SU-DHL-6 (cell line): Measurements from ENCODE around the gene ADGRG7.

ENCODE experiments used
- H2AFZ ChIP-seq: fragments of 200-600 bp; sonication (generic); 2 replicates; pipeline ENCODE4 v1.6.1; 2014; ENCODE audit warnings: low read depth, mild to moderate bottlenecking, moderate library complexity, mixed read lengths, antibody characterized with exemption, low read length; ENCODE audit not compliant: severe bottlenecking
- H3F3A ChIP-seq: fragments of 200-600 bp; shearing (Covaris generic); 2 replicates; pipeline ENCODE4 v1.6.0; 2016; ENCODE audit warnings: antibody characterized with exemption, mild to moderate bottlenecking; ENCODE audit not compliant: insufficient read depth
- H3K27ac ChIP-seq: fragments of 200-600 bp; sonication (generic); 2 replicates; pipeline ENCODE4 v1.5.1; 2016; ENCODE audit warnings: low read depth, mild to moderate bottlenecking, low read length, moderate library complexity, mixed read lengths
- H3K27me3 ChIP-seq: fragments of 200-600 bp; sonication (generic), shearing (Covaris generic); 2 replicates; pipeline ENCODE4 v1.6.0; 2014; ENCODE audit warnings: mild to moderate bottlenecking, low read length
- H3K36me3 ChIP-seq: fragments of 200-600 bp; sonication (generic); 2 replicates; pipeline ENCODE4 v1.6.1; 2014; ENCODE audit warnings: mild to moderate bottlenecking, low read length, mixed read lengths
- H3K4me2 ChIP-seq: fragments of 300-600, 200-600 bp; shearing (Covaris generic), sonication (generic); 2 replicates; pipeline ENCODE4 v1.6.0; 2014; ENCODE audit warnings: low read length, low read depth, mild to moderate bottlenecking; ENCODE audit not compliant: poor library complexity, severe bottlenecking
- H3K4me3 ChIP-seq: fragments of 200-600 bp; sonication (generic); 2 replicates; pipeline ENCODE4 v1.5.1; 2014; ENCODE audit warnings: antibody characterized with exemption, low read length, mild to moderate bottlenecking, mixed read lengths; ENCODE audit not compliant: insufficient read depth, poor library complexity, severe bottlenecking
- H3K79me2 ChIP-seq: fragments of 200-600 bp; sonication (generic); 2 replicates; pipeline ENCODE4 v1.6.1; 2014; ENCODE audit warnings: mild to moderate bottlenecking, low read length, moderate library complexity; ENCODE audit not compliant: insufficient read depth
- H3K9ac ChIP-seq: fragments of 200-600 bp; sonication (generic); 2 replicates; pipeline ENCODE4 v1.7.0; 2014; ENCODE audit warnings: mild to moderate bottlenecking, low read length
- H3K9me2 ChIP-seq: fragments of 200-600 bp; sonication (generic); replicated peaks from 2 replicates; pipeline ENCODE4 v1.6.1; 2014; ENCODE audit warnings: low read length; ENCODE audit not compliant: insufficient read depth
- H3K9me3 ChIP-seq: fragments of 200-600 bp; sonication (generic); 2 replicates; pipeline ENCODE4 v1.6.1; 2014; ENCODE audit warnings: low read length, mixed read lengths; ENCODE audit not compliant: insufficient read depth
- H4K20me1 ChIP-seq: fragments of 200-600 bp; sonication (generic); 2 replicates; pipeline ENCODE4 v1.6.1; 2014; ENCODE audit warnings: low read depth, mild to moderate bottlenecking, antibody characterized with exemption, low read length, moderate library complexity, mixed read lengths
- EZH2phosphoT487 ChIP-seq: fragments of 200-600 bp; sonication (generic), shearing (Covaris generic); conservative IDR thresholded peaks from 2 replicates; pipeline ENCODE4 v1.6.1; 2018; ENCODE audit warnings: mild to moderate bottlenecking, antibody characterized with exemption, low read length, moderate library complexity, mixed read lengths
- TF ChIP-seq, protein P1 (sequence below): fragments of 200-600 bp; sonication (generic); IDR thresholded peaks from one replicate; pipeline ENCODE4 v1.5.1; 2017; ENCODE audit warnings: antibody characterized with exemption, mild to moderate bottlenecking, low read length, moderate library complexity; ENCODE audit not compliant: insufficient read depth, poor library complexity, severe bottlenecking

ADGRG7 gene

DNA sequence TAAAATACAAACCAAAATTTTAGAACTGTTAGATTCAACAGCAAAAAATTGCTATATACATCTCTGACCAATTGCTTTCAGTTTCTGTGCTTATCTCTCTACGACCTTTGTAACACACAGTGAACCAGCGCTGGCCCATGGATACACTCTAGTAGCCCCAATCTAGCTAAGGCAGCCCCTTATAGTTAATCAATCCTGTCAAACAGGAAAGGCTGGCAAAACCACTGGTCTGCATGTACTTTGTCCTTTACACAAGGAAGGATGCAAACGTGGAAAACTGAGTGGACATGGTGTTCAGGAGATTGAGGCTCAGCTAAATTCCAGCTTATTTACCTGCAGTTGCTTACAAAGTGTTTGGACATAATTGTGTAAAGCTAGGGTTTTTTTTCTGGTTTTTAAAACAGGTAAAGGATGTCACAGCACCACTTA lies 25.9 kb downstream of the ADGRG7 start:
- no peaks in the 10 kb centered on the region for H3K9me2 ChIP-seq
- no peaks in the 10 kb centered on the region for H3K36me3 ChIP-seq
- no peaks in the 10 kb centered on the region for H4K20me1 ChIP-seq
- H3K4me2 ChIP-seq: no peak overlapping the region
- no peak overlapping the region for H3K4me3 ChIP-seq
- TF ChIP-seq, protein P1, sequence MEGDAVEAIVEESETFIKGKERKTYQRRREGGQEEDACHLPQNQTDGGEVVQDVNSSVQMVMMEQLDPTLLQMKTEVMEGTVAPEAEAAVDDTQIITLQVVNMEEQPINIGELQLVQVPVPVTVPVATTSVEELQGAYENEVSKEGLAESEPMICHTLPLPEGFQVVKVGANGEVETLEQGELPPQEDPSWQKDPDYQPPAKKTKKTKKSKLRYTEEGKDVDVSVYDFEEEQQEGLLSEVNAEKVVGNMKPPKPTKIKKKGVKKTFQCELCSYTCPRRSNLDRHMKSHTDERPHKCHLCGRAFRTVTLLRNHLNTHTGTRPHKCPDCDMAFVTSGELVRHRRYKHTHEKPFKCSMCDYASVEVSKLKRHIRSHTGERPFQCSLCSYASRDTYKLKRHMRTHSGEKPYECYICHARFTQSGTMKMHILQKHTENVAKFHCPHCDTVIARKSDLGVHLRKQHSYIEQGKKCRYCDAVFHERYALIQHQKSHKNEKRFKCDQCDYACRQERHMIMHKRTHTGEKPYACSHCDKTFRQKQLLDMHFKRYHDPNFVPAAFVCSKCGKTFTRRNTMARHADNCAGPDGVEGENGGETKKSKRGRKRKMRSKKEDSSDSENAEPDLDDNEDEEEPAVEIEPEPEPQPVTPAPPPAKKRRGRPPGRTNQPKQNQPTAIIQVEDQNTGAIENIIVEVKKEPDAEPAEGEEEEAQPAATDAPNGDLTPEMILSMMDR: no peak
- no peak for TF ChIP-seq EZH2phosphoT487
- no peaks in the 10 kb centered on the region for H3K9me3 ChIP-seq
- H3K9ac ChIP-seq: no peak overlapping the region
- no peaks in the 10 kb centered on the region for H3K27me3 ChIP-seq
- H3K79me2 ChIP-seq: no peaks in the 10 kb centered on the region
- no peak overlapping the region for H2AFZ ChIP-seq
- no peaks in the 10 kb centered on the region for H3F3A ChIP-seq
- no peak overlapping the region for H3K27ac ChIP-seq

DNA sequence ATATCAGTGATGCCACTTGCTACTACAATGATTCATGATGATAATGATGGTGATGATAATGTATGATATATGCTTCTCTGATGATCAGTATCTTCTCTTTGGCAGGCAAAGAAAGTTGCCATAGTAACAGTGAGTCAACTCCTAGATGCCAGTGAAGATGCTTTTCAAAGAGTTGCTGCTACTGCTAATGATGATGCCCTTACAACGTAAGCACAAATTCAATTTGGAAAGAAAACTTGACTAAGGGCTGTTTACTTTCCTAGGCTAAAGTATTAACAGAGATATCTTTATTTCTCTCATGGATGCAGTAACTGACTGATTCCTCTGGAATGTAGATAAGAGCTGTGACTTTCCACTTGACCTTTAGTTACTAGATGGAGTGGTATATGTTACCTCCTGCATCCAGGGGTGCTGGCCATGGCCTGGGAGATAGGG lies 27.8 kb downstream of the ADGRG7 start:
- Histone ChIP-seq H3K27ac (no peak overlapping the region), H3K9me3 (no peaks in the 10 kb centered on the region), H3K9me2 (no peaks in the 10 kb centered on the region), H3F3A (no peaks in the 10 kb centered on the region), H2AFZ (no peak overlapping the region), H4K20me1 (no peaks in the 10 kb centered on the region), H3K36me3 (no peaks in the 10 kb centered on the region), H3K9ac (no peak overlapping the region), H3K79me2 (no peaks in the 10 kb centered on the region), H3K27me3 (no peaks in the 10 kb centered on the region), H3K4me3 (no peak overlapping the region), H3K4me2 (no peak overlapping the region)
- TF ChIP-seq, protein P1: no peak
- no peak for TF ChIP-seq EZH2phosphoT487

DNA sequence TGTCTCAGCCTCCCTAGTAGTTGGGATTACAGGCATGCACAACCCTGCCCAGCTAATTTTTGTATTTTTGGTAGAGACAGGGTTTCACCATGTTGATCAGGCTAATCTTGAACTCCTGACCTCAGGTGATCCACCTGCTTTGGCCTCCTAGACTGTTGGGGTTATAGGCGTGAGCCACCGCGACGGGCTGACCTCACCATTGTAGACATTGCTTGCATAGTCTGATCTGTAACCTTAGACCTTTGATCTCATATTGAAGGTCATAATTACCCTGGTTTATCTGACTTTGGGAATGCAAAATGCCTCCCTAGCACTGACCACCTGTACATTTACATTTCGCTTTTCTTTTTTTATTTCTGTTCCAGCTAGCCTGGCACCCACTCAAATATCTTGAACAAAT lies 31.2 kb downstream of the ADGRG7 start:
- no peak overlapping the region for H3K27ac ChIP-seq
- no peak overlapping the region for H3K4me2 ChIP-seq
- no peak overlapping the region for H2AFZ ChIP-seq

More for the DNA sequence above, 31.2 kb downstream of the ADGRG7 start:
- Histone ChIP-seq H3K9me3 (no peaks in the 10 kb centered on the region), H3K79me2 (no peaks in the 10 kb centered on the region), H4K20me1 (no peaks in the 10 kb centered on the region), H3K27me3 (no peaks in the 10 kb centered on the region), H3F3A (no peaks in the 10 kb centered on the region), H3K4me3 (no peak overlapping the region), H3K36me3 (no peaks in the 10 kb centered on the region), H3K9ac (no peak overlapping the region), H3K9me2 (no peaks in the 10 kb centered on the region)
- TF ChIP-seq, protein P1: no peak
- TF ChIP-seq EZH2phosphoT487: no peak
